TTC549 (cell line): ENCODE data around the gene MAP7D2.

ENCODE experiments used
- FAIRE-seq: peaks from 2 replicates; lab custom pipeline; 2012; peaks lifted over from hg19 to GRCh38; lab: Jason Lieb, UNC

MAP7D2 gene

DNA sequence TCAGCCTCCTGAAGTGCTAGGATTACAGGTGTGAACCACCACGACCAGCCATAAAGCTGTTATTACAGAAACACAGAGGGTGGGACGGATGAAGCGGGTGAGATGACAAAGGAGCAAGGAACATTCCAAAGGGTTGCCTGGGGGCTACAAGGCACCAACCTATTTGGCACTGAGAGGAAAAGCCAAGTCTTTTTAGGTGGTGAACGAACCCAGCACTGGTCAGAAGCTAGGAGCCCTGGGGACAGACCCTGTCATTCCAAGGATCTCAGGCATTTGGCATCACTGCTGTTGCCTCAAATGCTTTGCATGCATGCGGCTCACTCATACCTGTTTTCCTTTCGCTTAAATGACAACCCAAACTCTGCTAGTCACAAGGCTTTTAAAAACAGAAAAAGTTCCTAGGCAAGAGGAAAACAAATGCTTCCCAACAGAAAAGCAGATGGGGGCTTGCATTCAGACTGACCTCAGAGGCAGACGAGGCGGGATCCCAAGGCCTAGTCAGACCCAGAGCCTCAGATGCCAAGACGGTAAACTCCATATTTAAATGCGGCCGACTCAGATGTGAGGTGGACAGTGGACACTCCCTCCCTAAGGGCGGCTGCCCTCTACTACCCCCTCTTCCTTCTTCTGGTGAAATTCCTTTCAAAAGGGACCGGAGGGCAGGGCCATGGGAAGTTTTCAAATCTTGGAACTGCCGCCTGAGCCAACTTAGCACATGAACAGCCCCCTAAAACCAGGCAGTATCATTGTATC lies 4.5 kb downstream of the MAP7D2 start:
- FAIRE-seq: no peak

DNA sequence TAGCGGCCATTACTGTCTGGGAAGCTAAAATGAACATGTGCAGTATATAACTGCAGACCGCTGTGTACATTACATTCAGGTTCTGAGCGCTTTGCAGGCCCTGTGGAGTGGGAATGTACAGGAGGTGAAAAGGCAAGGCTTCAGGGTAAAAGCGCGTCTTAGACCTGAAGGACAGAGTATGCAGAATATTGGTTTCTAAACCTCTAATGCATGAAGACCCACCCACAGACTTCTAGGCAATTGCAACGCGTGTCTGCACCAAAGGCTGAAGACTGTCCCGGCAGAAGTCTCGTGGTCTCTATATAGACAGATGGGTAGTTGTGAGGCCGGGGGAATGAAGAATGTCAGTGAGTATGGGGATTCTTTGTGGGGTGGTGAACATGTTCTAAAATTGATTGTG lies 5.4 kb downstream of the MAP7D2 start:
- no peak for FAIRE-seq

DNA sequence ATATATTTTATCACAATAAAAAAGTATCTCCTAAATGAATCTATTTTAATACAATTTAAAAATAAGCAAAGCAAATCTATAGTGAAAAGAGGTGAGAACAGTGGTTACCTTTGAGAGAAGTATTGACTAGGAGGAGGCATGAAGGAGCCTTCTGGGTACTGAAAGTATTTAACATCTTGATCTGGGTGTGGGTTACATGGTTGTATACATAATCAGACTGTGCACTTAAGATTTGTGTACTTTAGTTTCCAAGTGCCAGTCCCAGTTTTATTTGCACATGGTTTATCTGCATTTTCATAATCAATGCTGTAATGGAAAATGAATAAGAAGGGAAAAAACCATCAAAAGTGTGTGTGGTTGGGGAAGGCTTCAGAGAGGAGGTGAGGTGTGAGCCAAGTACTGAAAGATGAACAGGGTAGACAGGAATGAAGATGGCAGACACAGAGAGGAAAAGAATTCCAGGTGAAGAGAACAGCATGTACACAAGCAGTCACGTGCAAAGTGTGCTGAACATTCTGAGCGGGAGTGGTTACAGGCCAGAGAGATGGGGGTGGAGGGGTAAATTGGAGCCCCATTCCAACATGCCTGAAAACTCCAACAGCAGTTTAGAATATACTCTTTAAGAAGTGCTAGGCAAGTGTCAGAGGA lies 14.6 kb downstream of the MAP7D2 start:
- no peak for FAIRE-seq

DNA sequence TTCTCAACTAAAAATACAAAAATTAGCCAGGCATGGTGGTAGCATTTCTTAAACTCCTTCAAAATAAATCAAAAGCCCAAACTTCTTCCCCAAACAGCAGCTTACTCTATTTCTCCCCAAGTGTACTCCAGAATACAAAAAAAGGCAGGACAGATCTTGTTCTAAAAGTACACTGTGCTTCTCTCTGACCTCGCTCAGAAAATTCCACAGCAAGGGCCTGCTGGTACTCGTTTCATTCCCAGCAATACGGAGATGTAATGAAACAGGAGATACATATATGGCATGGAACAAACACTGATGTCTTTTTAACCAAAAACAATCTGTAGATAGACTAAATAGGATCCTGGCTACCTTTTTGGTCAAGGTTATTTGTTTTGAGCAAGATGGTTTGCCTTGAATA lies 25.2 kb downstream of the MAP7D2 start:
- FAIRE-seq: no peak

DNA sequence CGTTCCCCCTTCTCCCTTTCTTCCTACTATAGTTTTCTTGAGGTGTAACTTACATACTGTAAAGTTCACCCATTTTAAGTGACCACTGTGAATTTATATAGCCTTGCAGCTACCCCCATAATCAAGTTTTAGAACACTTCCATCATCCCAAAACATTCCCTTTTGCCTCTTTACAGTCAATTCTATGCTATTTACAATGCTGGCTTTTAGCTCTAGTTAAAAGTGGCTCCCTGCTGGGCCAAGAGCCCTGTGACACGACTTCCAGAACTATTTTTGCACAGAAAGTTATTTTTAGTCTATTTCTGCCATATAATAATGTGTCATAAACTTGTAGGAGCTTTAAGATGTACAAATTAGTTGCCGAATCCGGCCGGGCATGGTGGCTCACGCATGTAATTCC lies 26.9 kb downstream of the MAP7D2 start:
- FAIRE-seq: no peak

DNA sequence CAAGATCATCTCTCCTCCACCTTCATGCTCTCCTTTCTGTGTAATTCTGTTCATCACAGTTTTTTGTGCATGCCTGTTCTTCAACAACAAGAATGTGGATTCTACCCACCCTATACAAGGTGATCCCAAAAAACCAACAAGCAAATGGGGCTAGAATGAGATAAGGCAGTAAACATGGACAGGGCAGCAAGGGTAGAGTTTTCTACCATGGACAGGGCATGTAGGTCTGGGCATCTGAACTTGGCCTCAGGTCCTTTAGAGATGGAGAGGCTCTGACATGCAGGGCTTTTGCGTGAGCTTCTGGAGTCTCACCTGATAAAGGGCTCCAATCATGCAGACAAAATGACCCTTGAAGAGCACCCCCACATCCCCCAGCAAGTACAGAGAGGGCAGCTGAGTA lies 36.4 kb downstream of the MAP7D2 start:
- FAIRE-seq: no peak

DNA sequence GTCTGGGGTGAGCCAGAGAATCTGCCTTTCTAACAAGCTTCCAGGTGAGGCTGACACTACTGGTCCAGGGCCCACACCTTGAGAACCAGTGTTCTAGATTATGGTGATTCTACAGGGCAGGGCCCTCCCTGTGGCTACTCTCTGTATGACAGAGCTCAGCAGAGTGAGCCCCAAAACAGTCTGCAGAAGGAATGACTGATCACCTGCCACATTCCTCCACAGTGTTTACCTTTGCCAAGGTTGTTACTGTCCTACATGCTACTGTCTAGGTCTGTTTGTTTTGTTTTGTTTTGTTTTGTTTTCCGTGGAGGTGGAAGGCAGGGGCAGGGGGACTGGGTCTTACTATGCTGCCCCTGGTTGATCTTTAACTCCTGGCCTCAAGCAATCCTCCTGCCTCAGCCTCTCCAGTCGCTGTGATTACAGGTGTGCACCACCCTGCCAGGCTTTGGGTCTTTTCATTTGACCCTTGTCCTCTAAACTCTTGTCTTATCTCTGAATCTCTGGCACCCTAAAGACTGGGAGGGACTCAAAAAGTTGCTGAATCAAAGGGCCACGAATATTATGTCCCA lies 45.1 kb downstream of the MAP7D2 start:
- no peak for FAIRE-seq

DNA sequence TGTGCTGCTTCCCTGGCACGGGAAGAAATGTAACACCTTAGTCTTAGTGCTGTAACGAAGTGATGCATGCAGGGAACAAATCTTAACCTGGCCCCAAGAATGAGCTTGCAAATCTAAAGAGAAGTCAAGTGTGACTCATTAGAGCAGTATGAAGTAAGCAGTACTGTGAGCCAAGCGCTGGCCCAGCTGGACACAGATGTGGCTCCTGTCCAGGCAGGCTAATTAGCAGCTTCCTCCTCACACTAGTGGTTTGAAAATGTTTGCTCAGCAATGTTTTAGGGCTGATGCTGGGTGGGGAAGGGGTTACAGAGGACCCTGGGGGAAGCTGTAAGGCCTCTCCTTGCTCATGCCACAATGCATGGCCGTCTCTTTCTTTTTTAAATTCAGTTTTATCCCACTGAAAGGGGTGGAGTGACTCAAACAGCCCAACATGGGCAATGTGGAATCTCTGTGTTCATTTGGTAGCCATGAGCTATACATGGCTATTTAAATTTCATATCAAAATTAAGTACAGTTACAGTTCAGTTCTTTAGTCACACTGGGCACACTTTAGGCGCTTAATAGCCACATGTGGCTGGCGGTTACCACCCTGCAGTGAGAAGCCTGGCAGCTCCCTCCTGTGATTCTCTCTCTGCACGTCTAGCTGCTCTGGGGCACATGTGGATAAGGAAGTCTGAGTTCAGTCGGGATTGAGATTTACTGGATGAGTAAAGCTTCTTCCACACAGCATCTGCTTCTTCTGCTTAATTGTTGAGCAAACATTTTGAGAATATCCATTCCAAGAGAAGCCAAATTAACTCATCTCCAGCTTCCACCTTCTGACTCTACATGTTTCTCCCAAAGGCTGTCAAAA lies 48.8 kb downstream of the MAP7D2 start:
- no peak for FAIRE-seq

DNA sequence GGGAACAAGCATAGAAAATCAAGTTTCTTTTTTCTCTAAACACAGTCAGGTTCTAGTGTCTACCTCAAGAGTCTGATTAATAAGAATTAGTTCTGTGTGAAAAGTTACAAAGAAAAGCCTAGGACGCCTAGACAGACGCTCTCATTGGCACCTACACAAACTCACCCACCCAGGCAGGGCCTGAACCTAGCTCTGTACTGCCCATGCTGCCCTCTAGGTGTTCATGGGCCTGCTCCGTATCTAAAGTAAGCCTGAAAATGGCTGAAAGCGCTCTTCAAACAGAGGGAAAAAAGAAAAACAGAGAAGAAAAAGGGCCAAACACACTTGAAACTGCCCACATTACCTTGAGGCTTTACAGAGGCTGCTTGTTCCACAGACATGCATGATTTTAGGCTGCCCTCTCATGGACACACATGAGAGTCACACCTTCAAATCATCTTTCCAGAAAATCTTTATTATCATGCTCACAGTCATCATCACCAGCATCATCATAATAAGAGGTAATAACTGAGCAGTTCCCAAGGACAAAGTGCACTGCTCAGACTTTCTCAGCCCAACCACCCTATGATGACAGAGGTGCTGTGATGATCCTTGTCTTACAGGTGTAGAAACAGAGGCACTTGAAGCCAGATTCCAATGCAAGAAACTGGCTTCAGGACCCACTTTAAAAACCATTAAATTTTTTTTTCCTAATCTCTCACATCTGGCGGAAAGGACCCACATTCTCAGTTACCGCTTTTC lies 49.6 kb downstream of the MAP7D2 start:
- FAIRE-seq: no peak

DNA sequence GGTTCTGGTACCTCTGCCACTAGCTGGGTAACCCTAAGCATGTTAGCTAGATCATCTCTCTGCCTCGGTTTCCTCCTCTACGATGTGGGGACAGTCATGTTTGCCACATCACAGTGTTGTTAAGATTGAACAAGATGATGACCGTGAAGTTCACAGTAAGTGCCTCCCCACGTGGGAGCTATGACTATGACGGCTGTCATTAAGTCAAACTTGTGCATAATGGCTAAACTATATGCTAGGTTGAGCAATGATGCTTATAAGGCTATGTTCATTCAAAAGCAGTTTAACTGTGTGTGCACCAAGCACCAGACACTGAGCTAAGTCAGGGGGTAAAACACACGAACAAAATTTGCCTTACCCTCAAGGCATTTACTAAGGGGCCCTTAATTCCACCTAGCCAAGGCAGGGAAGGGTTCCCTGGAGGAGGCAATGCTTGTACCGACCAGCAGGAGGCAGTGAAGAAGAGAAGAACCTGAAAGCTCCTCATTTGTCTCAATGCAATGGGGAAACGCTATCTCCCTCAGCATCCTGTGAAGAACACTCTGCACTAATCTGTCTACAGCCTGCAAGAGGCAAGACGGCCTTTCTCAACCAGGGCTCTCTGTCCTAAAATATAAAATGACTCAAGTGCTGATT lies 52.9 kb downstream of the MAP7D2 start:
- no peak for FAIRE-seq

DNA sequence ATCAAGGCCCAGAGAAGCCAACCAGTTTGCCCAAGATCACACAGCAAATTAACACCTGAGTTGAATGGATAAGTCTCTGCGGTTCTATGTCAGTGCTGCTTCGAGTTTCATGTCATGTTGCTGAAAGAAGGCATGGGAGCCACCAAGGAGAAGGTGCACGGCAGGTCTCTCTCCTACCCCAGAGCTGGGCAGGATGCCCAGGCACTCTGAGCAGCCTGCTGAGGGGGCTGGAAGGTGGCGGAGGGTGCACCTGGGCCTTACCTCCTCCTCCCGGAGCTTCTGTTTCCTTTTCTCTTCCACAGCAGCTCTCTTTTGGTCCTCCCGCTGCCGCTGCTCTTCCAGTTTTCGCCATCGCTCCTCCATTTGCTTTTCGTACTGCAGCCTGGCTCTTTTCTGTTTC lies 53.6 kb downstream of the MAP7D2 start:
- no peak for FAIRE-seq

DNA sequence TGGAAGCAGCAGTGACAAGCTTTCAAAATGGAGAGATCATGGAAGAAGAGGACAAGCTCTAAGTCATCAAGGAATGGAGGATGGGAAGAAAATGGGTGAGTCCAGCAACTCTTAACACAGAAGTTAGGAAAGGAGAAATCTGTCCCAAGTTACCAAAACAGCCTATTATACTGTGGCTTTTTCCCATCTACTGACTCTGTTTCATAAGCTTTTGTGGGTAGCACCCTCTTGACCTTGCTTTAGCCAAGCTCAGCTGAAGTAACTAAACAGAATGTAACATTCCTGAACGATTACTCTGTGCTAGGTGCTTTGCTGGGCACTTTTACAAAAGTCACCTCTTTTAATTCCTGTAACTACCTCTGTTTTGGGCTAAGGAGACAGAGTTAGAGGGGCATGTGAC lies 54.9 kb downstream of the MAP7D2 start:
- no peak for FAIRE-seq

DNA sequence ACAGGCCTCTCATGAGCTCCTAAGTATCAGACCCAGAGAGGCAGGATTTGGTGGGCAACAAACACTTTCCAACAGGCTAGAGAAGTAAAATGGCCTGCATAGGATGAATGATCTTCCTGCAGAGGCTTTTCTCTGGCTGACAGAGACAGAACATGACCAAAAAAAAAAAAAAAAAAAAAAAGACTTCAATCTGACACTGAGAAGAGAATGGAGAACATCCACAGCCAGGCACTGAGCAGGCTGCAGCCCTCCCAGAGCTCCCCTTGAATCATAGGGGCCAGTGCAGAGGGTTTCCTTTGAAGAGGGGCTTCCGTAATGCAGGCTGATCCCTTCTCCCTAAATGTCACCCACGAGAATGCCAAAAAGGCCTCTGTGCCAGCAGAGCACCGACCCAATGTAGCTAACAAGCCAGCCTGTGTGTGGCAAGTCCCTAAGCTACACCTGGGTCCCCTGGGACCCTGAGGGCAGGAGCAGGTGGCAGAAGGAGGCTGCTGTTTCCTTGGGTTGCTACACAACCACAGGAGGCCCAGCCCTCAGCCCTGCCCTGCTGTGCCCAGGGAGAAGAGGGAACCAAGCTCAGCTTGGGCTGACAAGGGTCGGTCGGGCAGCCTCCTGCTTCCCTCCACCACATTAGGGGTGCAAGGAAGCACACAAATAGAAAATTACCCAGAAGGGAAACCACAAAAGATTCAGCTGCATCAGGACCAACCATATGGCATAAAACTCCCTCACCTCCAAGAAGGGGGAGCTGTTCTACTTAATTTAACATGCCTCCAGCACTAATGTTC lies 55.6 kb downstream of the MAP7D2 start:
- no peak for FAIRE-seq

DNA sequence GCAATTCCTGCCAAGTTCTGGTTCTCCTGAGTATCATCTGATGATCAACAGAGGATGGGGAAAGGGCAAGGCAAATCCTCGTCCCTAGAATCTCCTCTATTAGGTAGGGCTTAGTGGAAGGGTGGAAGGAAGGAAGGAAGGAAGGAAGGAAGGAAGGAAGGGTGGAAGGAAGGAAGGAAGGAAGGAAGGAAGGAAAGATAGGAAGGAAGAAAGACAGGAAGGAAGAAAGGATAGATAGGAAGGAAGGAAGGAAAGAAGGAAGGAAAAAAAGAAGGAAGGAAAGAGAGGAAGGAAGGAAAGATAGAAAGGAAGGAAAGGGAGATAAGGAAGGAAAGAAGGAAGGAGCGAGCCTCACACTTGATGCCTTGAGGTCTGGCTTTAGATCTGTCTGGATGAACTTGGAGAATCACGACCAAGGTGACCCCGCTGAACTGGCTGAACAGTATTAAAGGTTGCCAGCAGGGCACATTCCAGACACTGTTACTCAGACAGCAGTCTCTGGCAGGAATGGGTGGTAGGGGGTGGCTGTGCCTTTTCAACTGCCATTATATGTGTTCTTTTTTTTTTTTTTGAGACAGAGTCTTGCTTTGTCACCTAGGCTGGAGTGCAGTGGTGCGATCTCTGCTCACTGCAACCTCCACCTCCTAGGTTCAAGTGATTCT lies 57.1 kb downstream of the MAP7D2 start:
- no peak for FAIRE-seq

DNA sequence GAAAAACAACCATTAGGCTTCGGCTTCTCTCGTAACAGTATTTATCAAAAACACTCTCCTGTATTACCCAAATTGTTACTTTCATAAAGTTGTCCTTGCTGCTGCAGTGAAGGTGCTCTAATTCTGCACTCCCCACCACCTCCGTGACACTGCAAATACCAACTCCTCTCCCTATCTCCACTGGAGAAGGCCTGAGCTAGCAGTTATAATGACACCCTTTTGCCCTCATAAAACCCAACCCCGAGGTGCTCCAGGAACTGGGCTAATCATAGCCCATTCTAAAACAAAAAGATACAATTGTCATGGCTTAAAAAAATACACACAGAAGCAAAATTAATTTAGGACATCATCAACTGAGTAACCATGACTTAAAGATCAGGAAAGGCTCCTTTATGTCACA lies 59.2 kb downstream of the MAP7D2 start:
- FAIRE-seq: no peak

DNA sequence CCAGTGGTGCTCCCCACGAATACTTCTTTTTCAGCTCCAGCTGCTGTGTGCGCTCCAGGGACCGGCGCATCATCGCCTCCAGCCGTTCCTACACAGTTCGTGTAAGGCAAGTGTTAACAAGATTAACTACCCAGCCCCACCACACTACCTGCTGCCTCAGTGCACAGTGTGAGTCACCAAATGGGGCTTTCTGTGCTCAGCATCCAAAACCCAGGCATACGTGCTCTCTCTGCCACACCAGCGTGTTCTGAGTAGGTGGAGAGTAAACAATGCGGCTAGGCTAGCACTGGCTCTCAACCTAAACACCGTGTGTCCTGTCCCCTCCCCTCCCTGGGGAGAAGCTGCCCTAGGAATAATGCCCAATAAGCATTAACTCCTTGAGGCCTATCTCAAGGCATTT lies 60.0 kb downstream of the MAP7D2 start:
- FAIRE-seq: no peak

DNA sequence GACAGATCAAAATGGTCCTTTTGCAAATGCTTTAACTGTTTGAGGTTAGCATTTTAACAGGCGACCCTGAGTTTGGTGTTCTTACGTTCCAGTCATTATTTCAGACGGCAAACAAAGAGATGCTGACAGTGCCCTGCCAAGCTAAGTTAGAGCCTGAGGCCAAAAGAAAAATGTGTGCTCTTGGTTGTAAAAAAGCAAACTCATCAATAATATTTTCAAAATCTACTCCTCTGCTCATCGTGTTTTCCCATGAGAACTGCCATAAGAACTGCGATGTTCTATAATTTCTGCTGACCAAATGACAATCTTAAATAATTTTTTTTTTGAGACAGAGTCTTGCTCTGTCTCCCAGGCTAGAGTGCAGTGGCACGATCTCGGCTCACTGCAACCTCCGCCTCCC lies 63.2 kb downstream of the MAP7D2 start:
- FAIRE-seq: no peak

DNA sequence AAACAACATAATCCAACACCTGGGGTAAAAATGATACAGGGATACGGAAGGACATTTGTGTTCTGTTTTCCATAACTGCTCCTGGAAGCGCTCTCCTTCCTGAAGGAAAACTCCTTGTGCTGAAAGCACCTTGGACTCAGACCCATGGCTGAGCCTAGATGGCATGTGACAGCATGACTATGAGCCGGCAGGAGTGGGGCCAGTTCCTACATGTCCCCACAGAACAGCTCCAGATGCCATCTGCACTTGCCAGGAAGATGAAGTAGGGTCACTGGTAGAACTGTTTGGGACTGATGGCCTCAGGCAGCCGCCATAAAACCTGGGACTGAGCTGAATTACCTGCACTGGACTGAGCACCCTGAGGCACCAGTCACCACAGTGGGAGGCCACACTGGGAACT lies 69.8 kb downstream of the MAP7D2 start:
- FAIRE-seq: no peak

DNA sequence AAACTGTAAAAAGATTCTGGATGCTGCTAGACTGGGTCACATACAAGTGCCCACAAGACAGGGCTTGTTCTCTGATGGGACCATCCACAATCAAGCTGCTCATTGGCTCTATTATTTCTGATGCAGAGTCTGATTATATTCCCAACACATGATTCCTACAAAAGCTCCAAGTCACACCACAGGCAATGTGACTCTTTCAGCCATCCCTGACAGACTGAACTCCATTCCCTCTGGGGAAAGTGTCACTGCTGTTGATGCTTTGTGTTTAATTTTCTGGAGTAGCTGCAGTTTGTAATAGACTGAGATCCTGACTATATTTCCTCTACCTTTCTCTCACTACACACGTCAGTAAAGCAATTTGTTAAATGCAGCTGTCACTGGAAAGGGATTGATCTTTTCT lies 70.5 kb downstream of the MAP7D2 start:
- FAIRE-seq: no peak

DNA sequence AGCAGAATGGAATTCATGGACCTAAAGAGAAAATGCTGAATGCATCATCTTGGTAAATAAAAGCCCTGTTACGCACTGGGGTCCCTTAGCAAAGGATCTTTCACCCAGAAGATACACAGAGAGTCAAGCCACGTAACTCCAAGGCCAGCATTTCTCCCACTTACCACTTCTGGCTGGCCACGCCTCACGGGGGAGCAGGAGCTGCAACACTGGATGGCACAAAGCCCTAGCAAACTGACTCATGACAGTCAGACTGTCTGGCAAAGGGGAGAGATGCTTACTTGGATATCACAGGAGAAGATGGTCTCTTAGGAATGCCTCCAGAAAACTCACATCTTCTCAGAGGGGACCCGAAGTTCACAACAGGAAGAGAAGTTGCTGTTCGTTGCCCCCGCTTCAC lies 74.5 kb downstream of the MAP7D2 start:
- no peak for FAIRE-seq
